Skin of body (tissue), 2 donors: ENCODE results near the gene FOSL2. TPM values are rescaled to one million over a fixed set of nuclear protein-coding genes. Genes with fewer than 3 reads are reported as not detected.

Source experiments
- DNase-seq: peaks from one replicate; lab custom pipeline; 2025; lab: John Stamatoyannopoulos, UW
- total RNA-seq: library from RNA; depleted of rRNA; stranded (reverse); fragments of >200 nt; gene quantifications from one replicate; pipeline ENCODE4 v1.2.3, GENCODE V29; 2014

Gene FOSL2
- 62.8 TPM for total RNA-seq

GRCh38 chr2:28392297-28393113 lies at the start of gene FOSL2:
Gene FOSL2, plus strand, starts transcription at chr2:28392858. Its CDS starts 863 bp downstream, at chr2:28393721.
- DNase-seq: peak; percentile 100

- DNase-seq: no peak
These were observed 49.3 kb upstream of the FOSL2 start for GRCh38 chr2:28343184-28343942.

GRCh38 chr2:28343971-28344715 lies 48.5 kb upstream of the FOSL2 start:
- DNase-seq: no peak

GRCh38 chr2:28344756-28345373 lies 47.8 kb upstream of the FOSL2 start:
- no peak for DNase-seq

- DNase-seq: no peak
These were observed 47.0 kb upstream of the FOSL2 start for GRCh38 chr2:28345619-28346018.

GRCh38 chr2:28346587-28346986 lies 46.1 kb upstream of the FOSL2 start:
- DNase-seq: peak; percentile 24

- DNase-seq: no peak
These were observed 45.5 kb upstream of the FOSL2 start for GRCh38 chr2:28347193-28347592.

- DNase-seq: no peak
These were observed 45.1 kb upstream of the FOSL2 start for GRCh38 chr2:28347596-28347995.

GRCh38 chr2:28348149-28348567 lies 44.5 kb upstream of the FOSL2 start:
- no peak for DNase-seq

- DNase-seq: no peak
These were observed 43.7 kb upstream of the FOSL2 start for GRCh38 chr2:28348921-28349320.

GRCh38 chr2:28349546-28350165 lies 43.0 kb upstream of the FOSL2 start:
- no peak for DNase-seq

GRCh38 chr2:28350196-28350595 lies 42.5 kb upstream of the FOSL2 start:
- no peak for DNase-seq

GRCh38 chr2:28350791-28351285 lies 41.8 kb upstream of the FOSL2 start:
- no peak for DNase-seq

GRCh38 chr2:28351621-28352020 lies 41.0 kb upstream of the FOSL2 start:
- DNase-seq: no peak

GRCh38 chr2:28352104-28352503 lies 40.6 kb upstream of the FOSL2 start:
- peak; percentile 53 for DNase-seq

- DNase-seq: no peak
These were observed 40.0 kb upstream of the FOSL2 start for GRCh38 chr2:28352610-28353195.

GRCh38 chr2:28354920-28355520 lies 37.6 kb upstream of the FOSL2 start:
- DNase-seq: no peak

GRCh38 chr2:28355521-28356094 lies 37.0 kb upstream of the FOSL2 start:
- DNase-seq: no peak

- DNase-seq: peak; percentile 77
These were observed 36.4 kb upstream of the FOSL2 start for GRCh38 chr2:28356095-28356911.
